HepG2 (cell line): ENCODE data around the gene KREMEN1. TPM values are rescaled to one million over a fixed set of nuclear protein-coding genes. Genes with fewer than 3 reads are reported as not detected.

Source experiments
- ATAC-seq: fragments of 200-7000 bp; cut with Tn5 transposase; 3 replicates; pipeline ENCODE4 v1.9.1; 2020; ENCODE audit warnings: mild to moderate bottlenecking, moderate library complexity
- BruUV-seq: library from RNA; stranded (reverse); fragments of 400-500 nt; replicated peaks from 2 replicates; lab custom pipeline; 2021; lab: Mats Ljungman, UMichigan
- CTCF ChIA-PET: fragments of 300-600 bp; formaldehyde crosslinking; extraction: SDS; loops from one replicate; lab custom pipeline; 2021; ENCODE audit warnings: low total read pairs, inconsistent platforms, low intra/inter-chr PET ratio; lab: Yijun Ruan, JAX
- POLR2A ChIA-PET: fragments of 350-600 bp; sonication (Branson Sonifier 250); formaldehyde crosslinking; loops from one replicate; lab custom pipeline; 2020; ENCODE audit warnings: antibody characterized with exemption, inconsistent platforms; lab: Yijun Ruan, JAX
- DNase-seq: peaks from one replicate; pipeline ENCODE4 v3.0.0-alpha.2; 2015; ENCODE audit warnings: low spot score
- FAIRE-seq: peaks from 3 replicates; lab custom pipeline; 2011; peaks lifted over from hg19 to GRCh38; lab: Jason Lieb, UNC
- H2AFZ ChIP-seq: one replicate; pipeline ENCODE4 v1.6.1; 2011; ENCODE audit warnings: low read length, inconsistent platforms
- H3K27ac ChIP-seq: fragments of 300-600 bp; 3 replicates; pipeline ENCODE4 v1.8.0; 2011; ENCODE audit warnings: mixed run types, mild to moderate bottlenecking, mixed read lengths, low read length, inconsistent platforms; ENCODE audit not compliant: insufficient read depth; ENCODE audit errors: extremely low read length
- H3K27me3 ChIP-seq, 2 experiments: fragments of 200-600 bp in 1 of 2; 2 replicates in 1 of 2; 3 replicates in 1 of 2; pipeline versions ENCODE4 v1.6.0 to v1.8.0; 2011; ENCODE audit warnings: low read length in 2 of 2, mild to moderate bottlenecking in 2 of 2, moderate library complexity in 2 of 2, inconsistent platforms in 1 of 2; ENCODE audit not compliant: insufficient read depth in 2 of 2, control insufficient read depth in 1 of 2
- H3K36me3 ChIP-seq, 2 experiments: fragments of 200-600 bp in 1 of 2; replicated peaks in 1 of 2; 2 replicates in 1 of 2; 3 replicates in 1 of 2; pipeline versions ENCODE4 v1.5.1 to v1.8.0; 2011; ENCODE audit warnings: low read length in 2 of 2, inconsistent platforms in 1 of 2; ENCODE audit not compliant: insufficient read depth in 2 of 2, control insufficient read depth in 1 of 2
- H3K4me1 ChIP-seq: 2 replicates; pipeline ENCODE4 v1.5.1; 2012; ENCODE audit warnings: low read length, inconsistent platforms; ENCODE audit not compliant: insufficient read depth
- H3K4me2 ChIP-seq: 2 replicates; pipeline ENCODE4 v1.6.0; 2011; ENCODE audit warnings: low read depth, low read length, inconsistent platforms
- H3K4me3 ChIP-seq, 3 experiments: fragments of 200-600 bp in 1 of 3; sonication (generic), shearing (Covaris generic) in 1 of 3; replicated peaks in 1 of 3; 2 replicates each; pipeline ENCODE4 v1.5.1; 2011 to 2016; ENCODE audit warnings: low read length in 3 of 3, inconsistent platforms in 2 of 3, low read depth in 2 of 3, mild to moderate bottlenecking in 2 of 3, control low read depth in 1 of 3, mixed read lengths in 1 of 3; ENCODE audit not compliant: insufficient read depth in 1 of 3
- H3K79me2 ChIP-seq: one replicate; pipeline ENCODE4 v1.6.1; 2011; ENCODE audit warnings: low read length, inconsistent platforms; ENCODE audit not compliant: insufficient read depth
- H3K9ac ChIP-seq: 2 replicates; pipeline ENCODE4 v1.6.0; 2011; ENCODE audit warnings: mild to moderate bottlenecking, low read depth, low read length, inconsistent platforms; ENCODE audit not compliant: insufficient read depth
- H3K9me3 ChIP-seq: 2 replicates; pipeline ENCODE4 v1.5.1; 2012; ENCODE audit warnings: mild to moderate bottlenecking, low read length
- H4K20me1 ChIP-seq: 2 replicates; pipeline ENCODE4 v1.6.0; 2011; ENCODE audit warnings: inconsistent platforms, mild to moderate bottlenecking, low read length, moderate library complexity; ENCODE audit not compliant: insufficient read depth
- DRAP1 ChIP-seq: IDR thresholded peaks from 2 replicates; pipeline ENCODE4 v1.6.1; 2016; ENCODE audit warnings: missing genetic modification reagents, missing compliant biosample characterization
- HNF4G ChIP-seq, 2 experiments: sonication (generic) in 1 of 2; formaldehyde crosslinking in 1 of 2; IDR thresholded peaks; 2 replicates each; pipeline versions ENCODE4 v1.4.0 to v1.6.1; 2011 to 2020; ENCODE audit warnings: borderline replicate concordance in 2 of 2, low read depth in 2 of 2, mild to moderate bottlenecking in 2 of 2, low read length in 1 of 2, missing genetic modification reagents in 1 of 2, moderate library complexity in 1 of 2
- KMT2B ChIP-seq: IDR thresholded peaks from 2 replicates; pipeline ENCODE4 v1.6.1; 2016; ENCODE audit warnings: missing genetic modification reagents, missing compliant biosample characterization
- SNAPC4 ChIP-seq: sonication (generic); formaldehyde crosslinking; IDR thresholded peaks from 2 replicates; pipeline ENCODE4 v1.4.0; 2020; ENCODE audit warnings: mild to moderate bottlenecking, missing genetic modification reagents
- TERF1 ChIP-seq: sonication (generic); formaldehyde crosslinking; IDR thresholded peaks from 2 replicates; pipeline ENCODE4 v1.8.0; 2022; ENCODE audit warnings: mild to moderate bottlenecking, missing genetic modification reagents, moderate library complexity
- ZFP41 ChIP-seq: sonication (generic); formaldehyde crosslinking; IDR thresholded peaks from 2 replicates; pipeline ENCODE4 v1.4.0; 2020; ENCODE audit warnings: mild to moderate bottlenecking, missing genetic modification reagents, borderline replicate concordance
- ZNF251 ChIP-seq: sonication (generic); formaldehyde crosslinking; IDR thresholded peaks from 2 replicates; pipeline ENCODE4 v1.9.0; 2021; ENCODE audit warnings: mild to moderate bottlenecking, missing genetic modification reagents
- ZNF3 ChIP-seq: IDR thresholded peaks from 2 replicates; pipeline ENCODE4 v1.7.0; 2017; ENCODE audit warnings: inconsistent platforms
- ZNF30 ChIP-seq: sonication (generic); formaldehyde crosslinking; IDR thresholded peaks from 2 replicates; pipeline ENCODE4 v1.5.0; 2020; ENCODE audit warnings: mild to moderate bottlenecking, missing genetic modification reagents
- ZNF468 ChIP-seq: sonication (generic); formaldehyde crosslinking; IDR thresholded peaks from 2 replicates; pipeline ENCODE4 v1.8.0; 2022; ENCODE audit warnings: mild to moderate bottlenecking, moderate library complexity, missing genetic modification reagents
- ZSCAN9 ChIP-seq: IDR thresholded peaks from 2 replicates; pipeline ENCODE4 v1.6.1; 2016; ENCODE audit warnings: borderline replicate concordance
- WGBS: methylation state at CpG from one replicate; pipeline ENCODE4 v1.1.6; 2017; ENCODE audit warnings: low lambda C conversion rate; 5-methylcytosine and 5-hydroxymethylcytosine counted together
- in situ Hi-C: cut with HindIII; loops from 2 replicates; pipeline ENCODE4 v1.10.0; 2017; ENCODE audit warnings: low pct_unique_long_range_greater_than_20kb; ENCODE audit not compliant: extremely low pct_ligation_motif_present
- intact Hi-C: fragments of 100-400 bp; cut with micrococcal nuclease; formaldehyde crosslinking; loops from one replicate; pipeline ENCODE4 v1.10.0; 2022; ENCODE audit not compliant: unreplicated experiment
- polyA plus RNA-seq, 8 experiments: library from polyadenylated mRNA; depleted of rRNA in 3 of 8; stranded (reverse) in 7 of 8; unstranded in 1 of 8; fragments of >200 nt; fragmentation: Illumina TruSeq in 4 of 8; extraction: Trizol in 4 of 8; gene quantifications; 2 replicates each; pipeline versions ENCODE4 v1.2.1 to v1.2.3, GENCODE V29; 2011 to 2016; ENCODE audit warnings: low read depth in 4 of 8, missing spikeins in 1 of 8, mixed read lengths in 1 of 8; ENCODE audit not compliant: insufficient read depth in 1 of 8
- total RNA-seq, 5 experiments: library from RNA; depleted of rRNA; stranded (reverse); fragments of >200 nt; fragmentation: Illumina TruSeq; extraction: Trizol; gene quantifications; 2 replicates each; pipeline ENCODE4 v1.2.3, GENCODE V29; 2016; ENCODE audit warnings: low read depth in 1 of 5

KREMEN1 gene
- total and polyA plus RNA-seq, 2 of the 13 experiments (the other 11 are each of a cell fraction or from before 2014, with no cell fraction given), result 9.8 to 13.8 TPM

GRCh38 chr22:29105468-29105867 lies 32.6 kb downstream of the KREMEN1 start:
- WGBS, result 80% methylated on average over 2 of the region's 2 CpGs
- ChIA-PET CTCF (no interaction called here), POLR2A (no interaction called here)
- Histone ChIP-seq H3K4me2 (no peak overlapping the region), H3K27me3 (no peaks in the 10 kb centered on the region), H3K4me3 (no peak overlapping the region), H3K9ac (no peak overlapping the region), H2AFZ (no peak overlapping the region), H3K27ac (no peak overlapping the region), H3K36me3 (no peaks in the 10 kb centered on the region), H3K79me2 (no peaks in the 10 kb centered on the region), H4K20me1 (no peaks in the 10 kb centered on the region), H3K9me3 (no peaks in the 10 kb centered on the region), H3K4me1 (peaks cover 12% of the 10 kb centered on the region)
- intact Hi-C loops, result no loop called here
- no TSS peak for BruUV-seq
- no peak for ATAC-seq
- no peak for FAIRE-seq
- in situ Hi-C loops, result no loop called here
- TF ChIP-seq ZNF468 (CRISPR knock-in tag) (no peak), SNAPC4 (CRISPR knock-in tag) (no peak), HNF4G (IDR thresholded peaks at IDR 0.05; ENCODE audit: borderline replicate concordance, low read depth, low read length) (no peak), HNF4G (CRISPR knock-in tag; IDR thresholded peaks at IDR 0.05; ENCODE audit: borderline replicate concordance, low read depth) (no peak), KMT2B (no peak), ZNF3 (no peak), ZFP41 (no peak), ZNF251 (no peak), ZNF30 (CRISPR knock-in tag) (no peak), ZSCAN9 (no peak), DRAP1 (CRISPR knock-in tag) (no peak), TERF1 (no peak)
- no peak for DNase-seq
